Fibroblast of pulmonary artery (primary cell): Measurements from ENCODE around the gene ROR1.
A peak's percentile ranks its signal among the peaks of the same experiment; 100 is the strongest.

Source experiments
- DNase-seq: peaks from one replicate; pipeline ENCODE4 v3.0.0-alpha.2; 2010; ENCODE audit warnings: low read depth
- H3K4me3 ChIP-seq: replicated peaks from 2 replicates; pipeline ENCODE4 v1.5.1; 2011; ENCODE audit warnings: low read depth, mild to moderate bottlenecking, control low read depth, low read length, moderate library complexity
- TF ChIP-seq, protein P1 (sequence below): IDR thresholded peaks from 2 replicates; pipeline ENCODE4 v1.5.1; 2011; ENCODE audit warnings: mild to moderate bottlenecking, control low read depth, low read length, inconsistent platforms; ENCODE audit errors: missing control alignments

Gene ROR1

DNA sequence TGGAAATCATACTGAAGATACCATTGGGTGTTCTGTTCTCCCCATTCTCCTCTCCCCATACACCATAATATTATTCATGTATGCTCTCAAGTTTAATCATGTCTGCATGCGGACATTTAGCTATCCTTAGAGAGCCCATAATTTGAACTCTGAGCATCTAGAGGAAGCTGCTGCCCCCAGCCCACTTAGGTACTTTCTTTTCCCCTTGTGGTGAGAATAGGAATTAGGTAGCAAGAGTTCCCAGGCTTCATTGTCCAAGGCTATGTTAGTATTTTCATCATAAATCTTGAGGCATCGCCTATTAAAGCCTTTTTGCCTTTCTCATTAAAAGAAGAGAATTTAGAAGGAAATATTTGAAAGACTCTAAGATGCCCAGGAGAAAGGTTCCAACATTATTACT lies 96.3 kb downstream of the ROR1 start:
- H3K4me3 ChIP-seq = no peak overlapping the region
- DNase-seq = no peak
- TF ChIP-seq, protein P1, sequence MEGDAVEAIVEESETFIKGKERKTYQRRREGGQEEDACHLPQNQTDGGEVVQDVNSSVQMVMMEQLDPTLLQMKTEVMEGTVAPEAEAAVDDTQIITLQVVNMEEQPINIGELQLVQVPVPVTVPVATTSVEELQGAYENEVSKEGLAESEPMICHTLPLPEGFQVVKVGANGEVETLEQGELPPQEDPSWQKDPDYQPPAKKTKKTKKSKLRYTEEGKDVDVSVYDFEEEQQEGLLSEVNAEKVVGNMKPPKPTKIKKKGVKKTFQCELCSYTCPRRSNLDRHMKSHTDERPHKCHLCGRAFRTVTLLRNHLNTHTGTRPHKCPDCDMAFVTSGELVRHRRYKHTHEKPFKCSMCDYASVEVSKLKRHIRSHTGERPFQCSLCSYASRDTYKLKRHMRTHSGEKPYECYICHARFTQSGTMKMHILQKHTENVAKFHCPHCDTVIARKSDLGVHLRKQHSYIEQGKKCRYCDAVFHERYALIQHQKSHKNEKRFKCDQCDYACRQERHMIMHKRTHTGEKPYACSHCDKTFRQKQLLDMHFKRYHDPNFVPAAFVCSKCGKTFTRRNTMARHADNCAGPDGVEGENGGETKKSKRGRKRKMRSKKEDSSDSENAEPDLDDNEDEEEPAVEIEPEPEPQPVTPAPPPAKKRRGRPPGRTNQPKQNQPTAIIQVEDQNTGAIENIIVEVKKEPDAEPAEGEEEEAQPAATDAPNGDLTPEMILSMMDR = no peak

DNA sequence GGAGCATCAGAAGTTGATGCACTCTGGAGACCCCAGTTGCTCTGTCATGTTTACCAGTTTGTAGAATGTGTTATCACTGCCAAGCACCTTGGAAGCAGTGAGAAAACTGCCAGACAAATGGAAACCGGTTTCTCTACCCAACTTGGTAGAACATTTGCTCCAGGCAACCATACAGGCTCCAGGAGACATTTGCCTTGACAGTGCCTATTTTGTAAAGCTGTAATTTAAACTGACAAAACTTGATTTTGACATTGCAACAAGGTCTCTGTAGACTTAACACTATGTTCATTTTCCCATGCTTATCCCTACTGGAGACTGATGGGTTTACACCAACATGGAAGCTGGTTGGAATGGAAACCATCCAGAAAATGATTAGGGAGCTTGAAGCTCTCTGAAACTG lies 97.6 kb downstream of the ROR1 start:
- H3K4me3 ChIP-seq = no peak overlapping the region
- TF ChIP-seq, protein P1 = no peak
- no peak for DNase-seq

DNA sequence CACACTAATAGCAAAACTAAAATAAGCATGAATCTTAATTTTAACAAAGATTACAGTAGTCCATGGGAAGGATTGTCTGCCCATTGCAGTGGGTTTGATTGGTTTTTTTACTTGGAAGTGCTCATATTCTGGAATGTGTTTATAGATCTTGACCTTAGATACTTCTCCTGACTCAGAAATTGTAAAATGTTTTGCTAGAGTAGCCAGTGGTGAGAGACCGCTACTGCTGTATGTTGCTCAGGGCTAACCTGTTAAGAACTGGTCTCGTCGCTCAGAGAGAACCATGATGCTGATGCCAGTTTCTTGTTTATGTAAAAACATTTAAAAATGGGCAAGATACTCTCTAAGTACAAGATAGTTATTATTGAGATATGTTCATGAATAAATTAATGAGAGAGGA lies 99.9 kb downstream of the ROR1 start:
- no peak for DNase-seq
- no peak overlapping the region for H3K4me3 ChIP-seq
- TF ChIP-seq, protein P1 = no peak

DNA sequence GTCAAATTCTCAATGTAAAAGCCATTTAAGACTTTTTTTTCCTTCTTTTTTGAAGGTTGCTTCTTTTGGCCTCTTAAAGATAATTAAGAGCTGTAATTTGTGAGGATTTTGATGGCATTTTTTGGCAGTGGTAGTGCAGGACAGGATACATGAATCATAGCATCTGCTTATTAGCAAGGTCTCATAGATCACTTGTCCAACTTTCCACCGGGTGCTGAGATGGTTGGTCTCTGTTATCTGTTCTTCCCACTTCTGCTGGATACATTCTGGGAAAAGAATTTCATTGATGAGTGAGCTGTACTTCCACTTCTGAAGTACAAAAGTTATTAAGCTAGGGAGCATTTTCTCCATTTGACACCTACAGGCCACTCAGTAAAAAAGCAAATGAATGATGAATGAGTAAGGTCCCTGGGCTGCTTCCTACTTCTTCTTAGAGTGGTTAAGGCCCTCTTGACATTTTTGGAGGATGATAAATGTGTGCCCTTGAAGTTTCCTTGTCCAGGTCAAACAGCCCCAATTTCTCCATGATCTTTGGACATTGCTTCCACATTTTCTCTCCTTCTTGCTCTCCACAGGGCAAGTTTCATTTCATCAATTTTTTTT lies 100.6 kb downstream of the ROR1 start:
- no peak overlapping the region for H3K4me3 ChIP-seq
- no peak for DNase-seq
- TF ChIP-seq, protein P1 = no peak

DNA sequence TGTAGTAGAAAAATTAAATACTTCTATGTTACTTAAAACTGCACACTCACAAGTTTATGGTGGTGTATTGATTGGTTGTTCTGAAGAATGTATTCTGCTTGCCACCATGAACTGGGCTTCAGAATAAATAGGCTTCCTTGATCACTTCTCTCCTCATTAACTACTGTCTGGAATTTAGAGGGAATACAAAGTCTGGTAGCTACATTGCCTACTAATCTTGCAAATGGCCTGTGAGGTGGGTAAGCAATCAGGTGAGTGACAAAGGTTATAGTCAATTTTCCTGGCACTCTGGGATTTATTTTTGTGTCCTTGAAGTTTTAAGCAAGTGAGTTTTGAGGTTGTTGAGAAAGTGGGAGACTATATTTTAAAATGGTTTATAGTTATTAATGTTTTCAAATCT lies 101.8 kb downstream of the ROR1 start:
- TF ChIP-seq, protein P1 = no peak
- no peak for DNase-seq
- H3K4me3 ChIP-seq = no peak overlapping the region

DNA sequence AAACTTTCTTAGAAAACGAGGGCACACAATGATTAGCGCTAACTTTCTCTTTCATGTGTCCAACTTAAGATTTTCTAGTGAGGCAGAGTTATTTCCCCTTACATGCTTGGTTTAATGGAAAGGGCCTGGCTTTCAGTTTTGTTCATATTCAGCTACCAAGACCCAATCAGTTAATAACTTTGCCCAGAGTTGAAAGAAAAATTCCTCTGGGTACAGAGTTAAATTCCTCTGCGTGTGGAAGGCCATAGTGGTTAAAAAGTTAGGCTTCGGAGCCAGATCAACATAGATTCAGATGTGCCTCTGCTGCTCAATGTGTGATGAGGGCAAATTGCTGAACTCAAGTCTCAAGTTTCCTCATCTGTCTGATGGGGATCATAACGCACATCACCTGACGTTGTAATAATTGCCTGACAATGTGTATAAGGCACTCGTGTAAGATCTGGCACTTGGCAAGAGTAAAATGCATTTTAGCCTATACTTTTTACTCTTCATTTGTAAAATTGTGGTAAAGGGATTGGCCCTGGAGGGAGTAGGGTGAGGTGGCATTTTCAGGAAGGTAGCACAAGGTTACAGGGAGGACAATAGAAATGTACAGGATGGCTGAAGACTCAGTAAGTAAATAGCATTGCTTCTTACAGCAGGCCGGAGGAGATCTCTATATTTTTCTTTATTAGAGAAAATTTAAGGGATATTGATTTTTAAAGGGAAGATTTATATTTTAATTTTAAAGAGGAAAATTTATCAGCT lies 103.4 kb downstream of the ROR1 start:
- DNase-seq = no peak
- TF ChIP-seq, protein P1 = no peak
- no peak overlapping the region for H3K4me3 ChIP-seq

DNA sequence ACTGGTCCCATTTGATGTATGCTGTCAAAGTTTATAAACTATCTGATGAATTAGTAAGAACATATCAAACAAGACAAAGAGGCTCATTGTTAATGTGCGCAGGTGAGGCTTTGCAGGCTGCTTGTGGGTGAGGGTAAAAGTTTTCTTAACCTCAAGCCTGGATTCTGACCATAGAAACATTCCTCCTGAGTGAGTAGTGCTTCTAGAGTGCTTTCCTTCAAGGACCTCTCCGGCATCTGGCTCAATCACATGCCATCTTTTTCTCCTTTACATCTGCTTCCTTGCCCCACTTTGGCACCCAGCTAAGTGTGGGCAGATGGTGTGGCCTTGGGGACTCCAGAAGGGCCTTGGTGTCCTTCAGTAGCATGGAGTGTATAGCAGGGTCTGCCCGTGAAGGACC lies 104.0 kb downstream of the ROR1 start:
- TF ChIP-seq, protein P1 = no peak
- DNase-seq = peak; percentile 57
- H3K4me3 ChIP-seq = no peak overlapping the region
